IPS DF 6.9 (cell line): Measurements from ENCODE around the gene NUBPL.
"Not testable (repeated sequence)": the region's sequence is repeated elsewhere in the genome, so short reads cannot be mapped to it uniquely, and the experiment has no call there.

Experiments
- DNase-seq: peaks from one replicate; pipeline ENCODE4 v3.0.0-alpha.2; 2013; ENCODE audit warnings: low read depth, low spot score
- H3K27ac ChIP-seq: one replicate; pipeline ENCODE4 v1.5.1; 2013; ENCODE audit warnings: low read length, control low read depth
- H3K27me3 ChIP-seq: 2 replicates; pipeline ENCODE4 v1.6.1; 2013; ENCODE audit warnings: mild to moderate bottlenecking, low read length; ENCODE audit not compliant: control insufficient read depth, insufficient read depth
- H3K36me3 ChIP-seq: 2 replicates; pipeline ENCODE4 v1.6.1; 2013; ENCODE audit warnings: low read length; ENCODE audit not compliant: control insufficient read depth, insufficient read depth
- H3K4me1 ChIP-seq: 2 replicates; pipeline ENCODE4 v1.6.1; 2013; ENCODE audit warnings: low read length; ENCODE audit not compliant: control insufficient read depth, insufficient read depth
- H3K4me3 ChIP-seq: 2 replicates; pipeline ENCODE4 v1.5.1; 2013; ENCODE audit warnings: mild to moderate bottlenecking, low read length
- H3K9me3 ChIP-seq: 2 replicates; pipeline ENCODE4 v1.6.1; 2013; ENCODE audit warnings: low read length, inconsistent platforms; ENCODE audit not compliant: control insufficient read depth, insufficient read depth
- WGBS: extraction: QIAGEN DNeasy Blood & Tissue Kit; methylation state at CpG from one replicate; pipeline ENCODE4 v1.1.7; 2013; ENCODE audit warnings: mixed read lengths, missing lambda C conversion rate; ENCODE audit not compliant: insufficient read length, insufficient coverage; 5-methylcytosine and 5-hydroxymethylcytosine counted together

The NUBPL gene

DNA sequence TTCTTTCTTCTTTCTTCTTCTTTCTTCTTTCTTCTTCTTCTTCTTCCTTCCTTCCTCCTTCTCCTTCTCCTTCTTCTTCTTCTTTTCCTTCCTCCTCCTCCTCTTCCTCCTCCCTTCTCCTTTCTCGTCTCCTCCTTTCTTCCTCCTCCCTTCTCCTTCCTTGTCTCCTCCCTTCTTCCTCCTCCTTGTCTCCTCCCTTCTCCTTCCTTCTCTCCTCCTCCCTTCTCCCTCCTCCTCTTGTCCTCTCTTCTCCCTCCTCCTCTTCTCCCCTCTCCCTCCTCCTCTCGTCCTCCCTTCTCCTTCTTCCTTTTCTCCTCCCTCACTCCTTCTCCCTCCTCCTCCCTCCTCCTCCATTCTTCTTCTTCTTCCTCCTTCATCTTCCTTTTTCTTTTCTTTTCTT is 44.5 kb downstream of the NUBPL start:
- no peak overlapping the region for H3K27ac ChIP-seq
- no peak for DNase-seq
- H3K4me1 ChIP-seq, result no peaks in the 10 kb centered on the region
- no peaks in the 10 kb centered on the region for H3K36me3 ChIP-seq
- WGBS, result no CpG with 5 or more reads among the region's 2 CpGs
- H3K9me3 ChIP-seq, result no peaks in the 10 kb centered on the region
- H3K27me3 ChIP-seq, result no peaks in the 10 kb centered on the region
- no peak overlapping the region for H3K4me3 ChIP-seq

DNA sequence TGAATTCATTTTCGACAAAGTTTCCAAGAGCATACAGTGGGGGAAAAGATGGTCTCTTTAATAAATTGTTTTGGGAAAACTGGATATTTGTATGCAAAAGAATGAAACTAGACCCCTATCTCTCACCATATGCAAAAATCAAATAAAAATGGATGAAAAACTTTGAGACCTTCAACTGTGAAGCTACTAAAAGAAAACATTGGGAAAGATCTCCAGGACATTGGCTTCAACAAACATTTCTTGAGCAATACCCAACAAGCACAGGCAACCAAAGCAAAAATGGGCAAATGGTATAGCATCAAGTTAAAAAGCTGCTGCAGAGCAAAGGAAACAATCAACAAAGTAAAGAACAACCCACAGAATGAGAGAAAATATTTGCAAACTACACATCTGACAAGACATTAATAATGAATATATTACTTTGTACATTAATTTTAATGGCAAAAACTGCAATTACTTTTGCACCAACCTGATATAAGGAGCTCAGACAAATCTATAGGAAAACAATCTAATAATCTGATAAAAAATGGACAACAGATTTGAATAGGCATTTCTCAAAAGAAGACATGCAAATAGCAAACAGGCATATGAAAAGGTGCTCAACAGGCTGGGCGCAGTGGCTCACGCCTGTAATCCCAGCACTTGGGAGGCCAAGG is 50.7 kb downstream of the NUBPL start:
- no peak overlapping the region for H3K4me3 ChIP-seq
- DNase-seq, result no peak
- no peak overlapping the region for H3K27ac ChIP-seq
- H3K27me3 ChIP-seq, result no peaks in the 10 kb centered on the region
- no peaks in the 10 kb centered on the region for H3K4me1 ChIP-seq
- no peaks in the 10 kb centered on the region for H3K36me3 ChIP-seq
- no peaks in the 10 kb centered on the region for H3K9me3 ChIP-seq
- WGBS, result no CpG with 5 or more reads among the region's 3 CpGs

- H3K27me3 ChIP-seq, result no peaks in the 10 kb centered on the region
- no peak overlapping the region for H3K27ac ChIP-seq
- no peak for DNase-seq
- WGBS, result no CpG with 5 or more reads among the region's 5 CpGs
- no peaks in the 10 kb centered on the region for H3K36me3 ChIP-seq
- H3K4me3 ChIP-seq, result no peak overlapping the region
- H3K4me1 ChIP-seq, result no peaks in the 10 kb centered on the region
- no peaks in the 10 kb centered on the region for H3K9me3 ChIP-seq
These were observed 52.0 kb downstream of the NUBPL start for GRCh38 chr14:31613188-31613587.

- not testable (repeated sequence) for DNase-seq, H3K4me1 ChIP-seq, H3K27me3 ChIP-seq, H3K4me3 ChIP-seq, H3K9me3 ChIP-seq, H3K27ac ChIP-seq, H3K36me3 ChIP-seq
- no CpG with 5 or more reads among the region's 2 CpGs for WGBS
These were observed 57.7 kb downstream of the NUBPL start for GRCh38 chr14:31618884-31619283.

- Histone ChIP-seq H3K9me3 (no peaks in the 10 kb centered on the region), H3K4me3 (no peak overlapping the region), H3K27me3 (no peaks in the 10 kb centered on the region), H3K27ac (no peak overlapping the region), H3K4me1 (no peaks in the 10 kb centered on the region), H3K36me3 (no peaks in the 10 kb centered on the region)
- no peak for DNase-seq
- WGBS, result no CpG with 5 or more reads among the region's 4 CpGs
These were observed 58.2 kb downstream of the NUBPL start for GRCh38 chr14:31619440-31619839.

DNA sequence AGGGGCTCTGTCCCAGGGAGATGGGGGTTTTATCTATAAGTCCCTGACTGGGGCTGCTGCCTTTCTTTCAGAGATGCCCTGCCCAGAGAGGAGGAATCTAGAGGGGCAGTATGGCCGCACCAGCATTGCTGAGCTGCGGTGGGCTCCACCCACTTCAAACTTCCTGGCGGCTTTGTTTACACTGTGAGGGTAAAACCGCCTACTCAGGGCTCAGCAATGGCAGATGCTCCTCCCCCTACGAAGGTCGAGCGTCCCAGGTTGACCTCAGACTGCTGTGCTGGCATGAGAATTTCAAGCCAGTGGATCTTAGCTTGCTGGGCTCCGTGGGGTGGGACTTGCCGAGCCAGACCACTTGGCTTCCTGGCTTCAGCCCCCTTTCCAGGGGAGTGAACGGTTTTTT is 59.7 kb downstream of the NUBPL start:
- H3K36me3 ChIP-seq, H3K27me3 ChIP-seq, H3K4me1 ChIP-seq, H3K4me3 ChIP-seq, H3K27ac ChIP-seq, DNase-seq, H3K9me3 ChIP-seq: not testable (repeated sequence)
- no CpG with 5 or more reads among the region's 10 CpGs for WGBS

- no CpG with 5 or more reads among the region's 5 CpGs for WGBS
- no peak for DNase-seq
- H3K9me3 ChIP-seq, result no peaks in the 10 kb centered on the region
- no peaks in the 10 kb centered on the region for H3K27me3 ChIP-seq
- no peak overlapping the region for H3K27ac ChIP-seq
- no peaks in the 10 kb centered on the region for H3K4me1 ChIP-seq
- no peaks in the 10 kb centered on the region for H3K36me3 ChIP-seq
- H3K4me3 ChIP-seq, result no peak overlapping the region
These were observed 60.9 kb downstream of the NUBPL start for GRCh38 chr14:31622060-31622459.

- not testable (repeated sequence) for H3K4me3 ChIP-seq, H3K4me1 ChIP-seq, H3K36me3 ChIP-seq, DNase-seq, H3K9me3 ChIP-seq, H3K27me3 ChIP-seq, H3K27ac ChIP-seq
- no CpG with 5 or more reads among the region's 5 CpGs for WGBS
These were observed 91.7 kb downstream of the NUBPL start for GRCh38 chr14:31652900-31653299.

DNA sequence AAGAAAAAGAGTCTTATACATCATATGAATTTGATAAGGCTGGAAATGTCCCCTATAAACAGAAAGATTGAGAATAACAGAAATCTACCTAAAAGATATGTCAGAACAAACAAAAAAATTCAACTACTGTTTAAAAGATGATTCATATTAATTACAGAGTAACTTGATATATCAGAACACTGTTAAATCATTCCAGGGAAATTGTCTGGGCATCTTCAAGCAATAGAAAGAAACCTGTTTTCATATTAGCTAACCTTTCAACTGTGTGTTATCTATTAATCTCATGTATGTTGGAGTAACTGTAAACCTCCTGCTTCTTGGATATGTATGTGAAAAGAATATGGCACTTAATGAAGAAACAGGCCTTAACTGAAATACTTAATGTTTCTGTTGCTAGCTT is 96.7 kb downstream of the NUBPL start:
- H3K9me3 ChIP-seq, result no peaks in the 10 kb centered on the region
- no peaks in the 10 kb centered on the region for H3K36me3 ChIP-seq
- no peak overlapping the region for H3K27ac ChIP-seq
- H3K4me1 ChIP-seq, result no peaks in the 10 kb centered on the region
- no peak for DNase-seq
- no peaks in the 10 kb centered on the region for H3K27me3 ChIP-seq
- H3K4me3 ChIP-seq, result no peak overlapping the region

DNA sequence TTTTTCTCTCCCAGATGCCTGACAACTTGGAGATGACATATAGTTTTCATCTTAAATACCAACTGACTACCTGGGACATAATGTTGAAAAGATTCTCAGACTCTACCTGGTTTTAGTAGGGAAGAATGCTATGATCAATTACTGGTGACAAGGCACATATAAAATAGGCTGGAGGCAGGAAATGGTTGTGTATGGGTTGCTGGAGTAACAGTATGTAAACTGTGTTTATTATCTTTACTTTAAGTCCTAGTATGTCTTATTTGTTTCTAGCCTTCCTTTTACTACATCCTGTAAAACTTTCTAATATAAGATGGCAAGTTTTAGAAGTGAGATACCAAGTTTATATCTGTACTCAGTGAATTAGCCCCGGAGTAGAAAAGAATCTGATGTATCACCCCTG is 98.1 kb downstream of the NUBPL start:
- Histone ChIP-seq H3K4me1 (no peaks in the 10 kb centered on the region), H3K36me3 (no peaks in the 10 kb centered on the region), H3K27me3 (no peaks in the 10 kb centered on the region), H3K4me3 (no peak overlapping the region), H3K27ac (no peak overlapping the region), H3K9me3 (no peaks in the 10 kb centered on the region)
- WGBS, result no CpG with 5 or more reads among the region's 1 CpG
- no peak for DNase-seq

DNA sequence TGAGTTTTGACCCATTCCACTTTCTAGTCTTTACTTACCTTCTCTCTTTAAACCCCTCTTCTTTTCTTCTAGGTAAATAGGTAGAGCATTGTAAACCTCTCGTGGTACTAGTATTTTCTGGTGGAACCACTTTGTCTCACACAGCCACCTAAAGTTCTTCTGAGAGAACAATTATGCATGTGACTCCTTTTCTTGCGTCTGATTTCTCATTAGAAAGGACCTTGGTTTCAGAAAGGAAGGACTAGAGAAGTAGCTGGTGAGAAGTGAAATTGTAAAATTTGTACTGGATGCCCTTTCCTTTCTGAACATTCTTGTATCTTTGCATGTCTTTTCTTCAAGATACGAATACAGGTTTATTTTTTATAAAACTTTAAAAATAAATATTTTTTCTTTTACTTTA is 99.0 kb downstream of the NUBPL start:
- WGBS, result no CpG with 5 or more reads among the region's 3 CpGs
- Histone ChIP-seq H3K36me3 (no peaks in the 10 kb centered on the region), H3K4me3 (no peak overlapping the region), H3K27me3 (no peaks in the 10 kb centered on the region), H3K4me1 (no peaks in the 10 kb centered on the region), H3K27ac (no peak overlapping the region), H3K9me3 (no peaks in the 10 kb centered on the region)
- no peak for DNase-seq
